Ishikawa (cell line): ENCODE results near the gene PTCD2.

Source experiments
- CEBPB ChIP-seq: IDR thresholded peaks from 2 replicates; pipeline ENCODE4 v1.6.1; 2012
- CREB1 ChIP-seq: IDR thresholded peaks from 2 replicates; pipeline ENCODE4 v1.6.1; 2012; ENCODE audit warnings: low read depth
- EGR1 ChIP-seq: IDR thresholded peaks from 2 replicates; pipeline ENCODE4 v1.6.1; 2012
- EP300 ChIP-seq: IDR thresholded peaks from 2 replicates; pipeline ENCODE4 v1.6.1; 2012; ENCODE audit warnings: borderline replicate concordance
- FOXM1 ChIP-seq: IDR thresholded peaks from 2 replicates; pipeline ENCODE4 v1.6.1; 2012; ENCODE audit warnings: low read depth, borderline replicate concordance
- MAX ChIP-seq: IDR thresholded peaks from 2 replicates; pipeline ENCODE4 v1.6.1; 2012
- NFIC ChIP-seq: IDR thresholded peaks from 2 replicates; pipeline ENCODE4 v1.6.1; 2012
- RAD21 ChIP-seq: IDR thresholded peaks from 2 replicates; pipeline ENCODE4 v1.6.1; 2012; ENCODE audit warnings: low read depth
- REST ChIP-seq: IDR thresholded peaks from 2 replicates; pipeline ENCODE4 v1.6.1; 2012; ENCODE audit warnings: low read depth, mild to moderate bottlenecking
- TAF1 ChIP-seq: IDR thresholded peaks from 2 replicates; pipeline ENCODE4 v1.6.1; 2012; ENCODE audit warnings: low read depth, mild to moderate bottlenecking
- TCF12 ChIP-seq: IDR thresholded peaks from 2 replicates; pipeline ENCODE4 v1.6.1; 2012; ENCODE audit warnings: low read depth
- TEAD4 ChIP-seq: IDR thresholded peaks from 2 replicates; pipeline ENCODE4 v1.6.1; 2012
- USF1 ChIP-seq: IDR thresholded peaks from 2 replicates; pipeline ENCODE4 v1.6.1; 2012
- YY1 ChIP-seq: IDR thresholded peaks from 2 replicates; pipeline ENCODE4 v1.6.1; 2012; ENCODE audit warnings: low read depth
- ZBTB7A ChIP-seq: IDR thresholded peaks from 2 replicates; pipeline ENCODE4 v1.6.1; 2012; ENCODE audit warnings: low read depth

PTCD2 gene

GRCh38 chr5:72394688-72395087, 74.5 kb downstream of the PTCD2 start:
- TF ChIP-seq RAD21 (peak; percentile 53), ZBTB7A (no peak)

GRCh38 chr5:72397836-72398235, 77.7 kb downstream of the PTCD2 start:
- no peak for TF ChIP-seq TAF1
- TF ChIP-seq FOXM1: no peak
- no peak for TF ChIP-seq USF1
- TF ChIP-seq CEBPB: no peak
- no peak for TF ChIP-seq NFIC
- TF ChIP-seq TEAD4: no peak
- TF ChIP-seq MAX: no peak
- TF ChIP-seq YY1: no peak
- TF ChIP-seq EGR1: no peak

GRCh38 chr5:72400950-72401349, 80.8 kb downstream of the PTCD2 start:
- no peak for TF ChIP-seq TCF12
- no peak for TF ChIP-seq TEAD4
- no peak for TF ChIP-seq EP300
- no peak for TF ChIP-seq NFIC
- no peak for TF ChIP-seq CREB1

GRCh38 chr5:72402381-72402890, 82.3 kb downstream of the PTCD2 start:
- no peak for TF ChIP-seq REST
- no peak for TF ChIP-seq RAD21
- no peak for TF ChIP-seq EP300
- TF ChIP-seq FOXM1: no peak
- no peak for TF ChIP-seq YY1
- no peak for TF ChIP-seq EGR1
- no peak for TF ChIP-seq TCF12
- no peak for TF ChIP-seq MAX

- TF ChIP-seq EGR1 (no peak), CEBPB (no peak), RAD21 (0 out of 2 replicates have a peak, but pooled peaks have one; percentile 10)
Measured at GRCh38 chr5:72402959-72403628, 82.9 kb downstream of the PTCD2 start.

GRCh38 chr5:72407078-72407477, 86.9 kb downstream of the PTCD2 start:
- TF ChIP-seq USF1 (no peak), CREB1 (no peak), ZBTB7A (no peak), YY1 (no peak), TAF1 (no peak), REST (no peak), NFIC (no peak), FOXM1 (no peak), TCF12 (no peak), MAX (no peak)

- no peak for TF ChIP-seq ZBTB7A
- no peak for TF ChIP-seq TEAD4
- TF ChIP-seq USF1: no peak
- no peak for TF ChIP-seq EP300
- TF ChIP-seq CREB1: no peak
- TF ChIP-seq RAD21: no peak
- no peak for TF ChIP-seq EGR1
- TF ChIP-seq CEBPB: no peak
- TF ChIP-seq MAX: no peak
- TF ChIP-seq TAF1: no peak
- no peak for TF ChIP-seq TCF12
- no peak for TF ChIP-seq FOXM1
- no peak for TF ChIP-seq NFIC
- no peak for TF ChIP-seq REST
- TF ChIP-seq YY1: no peak
Measured at GRCh38 chr5:72407541-72407940, 87.4 kb downstream of the PTCD2 start.
